Endothelial cell of umbilical vein (primary cell): ENCODE measurements around the gene AFF1. TPM values are rescaled to one million over a fixed set of nuclear protein-coding genes. Genes with fewer than 3 reads are reported as not detected.

Experiments
- BruUV-seq: library from RNA; stranded (reverse); fragments of 400-500 nt; replicated peaks from 2 replicates; lab custom pipeline; 2021; lab: Mats Ljungman, UMichigan
- CTCF ChIA-PET: fragments of 300-600, 350-600 bp; sonication (Branson Sonifier 250); formaldehyde crosslinking; loops from one replicate; lab custom pipeline; 2021; ENCODE audit warnings: antibody characterized with exemption, inconsistent platforms; lab: Charles Lee
- POLR2A ChIA-PET: fragments of 300-600, 350-600 bp; sonication (Branson Sonifier 250); formaldehyde crosslinking; loops from one replicate; lab custom pipeline; 2021; ENCODE audit warnings: antibody characterized with exemption, inconsistent platforms; lab: Charles Lee
- DNase-seq: peaks from one replicate; pipeline ENCODE4 v3.0.0-alpha.2; 2011; ENCODE audit warnings: low read depth, low spot score
- FAIRE-seq: peaks from 2 replicates; lab custom pipeline; 2011; peaks lifted over from hg19 to GRCh38; lab: Jason Lieb, UNC
- H2AFZ ChIP-seq: 2 replicates; pipeline ENCODE4 v1.6.0; 2012; ENCODE audit warnings: low read depth, low read length, control low read depth, inconsistent platforms
- H3K27ac ChIP-seq: 2 replicates; pipeline ENCODE4 v1.5.1; 2011; ENCODE audit warnings: low read depth, mild to moderate bottlenecking, control low read depth, low read length, moderate library complexity; ENCODE audit not compliant: insufficient read depth
- H3K27me3 ChIP-seq, 2 experiments: 2 replicates each; pipeline versions ENCODE4 v1.6.0 to v1.6.1; 2011; ENCODE audit warnings: low read length in 2 of 2, mixed read lengths in 1 of 2; ENCODE audit not compliant: control insufficient read depth in 2 of 2, insufficient read depth in 2 of 2
- H3K36me3 ChIP-seq, 2 experiments: 2 replicates in 1 of 2; 3 replicates in 1 of 2; pipeline ENCODE4 v1.5.1; 2011; ENCODE audit warnings: low read length in 2 of 2, mild to moderate bottlenecking in 1 of 2, moderate library complexity in 1 of 2; ENCODE audit not compliant: control insufficient read depth in 2 of 2, insufficient read depth in 2 of 2; ENCODE audit errors: extremely low read depth in 1 of 2
- H3K4me1 ChIP-seq: 3 replicates; pipeline ENCODE4 v1.5.1; 2011; ENCODE audit warnings: mild to moderate bottlenecking, low read length; ENCODE audit not compliant: control insufficient read depth, insufficient read depth; ENCODE audit errors: extremely low read depth
- H3K4me2 ChIP-seq: 2 replicates; pipeline ENCODE4 v1.6.1; 2011; ENCODE audit warnings: low read length, control low read depth, mixed read lengths; ENCODE audit not compliant: insufficient read depth
- H3K4me3 ChIP-seq, 3 experiments: fragments of 200-600 bp in 1 of 3; sonication (generic), shearing (Covaris generic) in 1 of 3; replicated peaks in 1 of 3; 2 replicates each; pipeline ENCODE4 v1.5.1; 2011 to 2016; ENCODE audit warnings: control low read depth in 3 of 3, low read length in 3 of 3, mild to moderate bottlenecking in 2 of 3, inconsistent platforms in 1 of 3, low read depth in 1 of 3, moderate library complexity in 1 of 3; ENCODE audit not compliant: insufficient read depth in 1 of 3
- H3K79me2 ChIP-seq: 2 replicates; pipeline ENCODE4 v1.6.0; 2012; ENCODE audit warnings: low read length, inconsistent platforms; ENCODE audit not compliant: control insufficient read depth, insufficient read depth
- H3K9ac ChIP-seq: replicated peaks from 2 replicates; pipeline ENCODE3; 2011; ENCODE audit warnings: low read length, control low read depth; ENCODE audit not compliant: insufficient read depth; ENCODE audit errors: extremely low read depth
- H3K9me1 ChIP-seq: replicated peaks from 3 replicates; pipeline ENCODE4 v1.6.0; 2011; ENCODE audit warnings: mild to moderate bottlenecking, low read length; ENCODE audit not compliant: control insufficient read depth, insufficient read depth; ENCODE audit errors: extremely low read depth
- H3K9me3 ChIP-seq: replicated peaks from 2 replicates; pipeline ENCODE4 v1.5.1; 2012; ENCODE audit warnings: low read length, inconsistent platforms; ENCODE audit not compliant: control insufficient read depth, insufficient read depth
- H4K20me1 ChIP-seq: replicated peaks from 2 replicates; pipeline ENCODE3; 2011; ENCODE audit warnings: mild to moderate bottlenecking, low read length; ENCODE audit not compliant: control insufficient read depth, insufficient read depth; ENCODE audit errors: extremely low read depth
- EZH2 ChIP-seq: IDR thresholded peaks from 2 replicates; pipeline ENCODE4 v1.6.1; 2012; ENCODE audit warnings: borderline replicate concordance, low read depth, mild to moderate bottlenecking, moderate library complexity, low read length, inconsistent platforms; ENCODE audit not compliant: severe bottlenecking
- FOS ChIP-seq: IDR thresholded peaks from 2 replicates; pipeline ENCODE4 v1.6.1; 2011; ENCODE audit warnings: mild to moderate bottlenecking, low read length, moderate library complexity, borderline replicate concordance; ENCODE audit not compliant: insufficient read depth
- GATA2 ChIP-seq: IDR thresholded peaks from 2 replicates; pipeline ENCODE4 v1.7.0; 2011; ENCODE audit warnings: low read depth, mild to moderate bottlenecking, moderate library complexity, mixed read lengths, low read length; ENCODE audit not compliant: insufficient read length, insufficient read depth
- JUN ChIP-seq: IDR thresholded peaks from 2 replicates; pipeline ENCODE4 v1.6.1; 2011; ENCODE audit warnings: borderline replicate concordance, low read depth; ENCODE audit not compliant: insufficient read length, insufficient read depth
- MAX ChIP-seq: IDR thresholded peaks from 2 replicates; pipeline ENCODE4 v1.6.1; 2011; ENCODE audit not compliant: insufficient read depth, insufficient read length
- MYC ChIP-seq: IDR thresholded peaks from one replicate; pipeline ENCODE4 v1.6.1; 2011; ENCODE audit warnings: mild to moderate bottlenecking, low read depth, low read length
- POLR2A ChIP-seq: IDR thresholded peaks from 2 replicates; pipeline ENCODE4 v1.6.1; 2012; ENCODE audit warnings: low read depth, mild to moderate bottlenecking, control low read depth, low read length
- POLR2AphosphoS5 ChIP-seq: IDR thresholded peaks from 2 replicates; pipeline ENCODE4 v1.6.1; 2012; ENCODE audit warnings: low read depth, mild to moderate bottlenecking, control low read depth, low read length, moderate library complexity; ENCODE audit not compliant: insufficient read depth
- dilution Hi-C: fragments of 300-500 bp; cut with MboI; formaldehyde crosslinking; loops from one replicate; pipeline ENCODE4 v1.15.0; 2019; ENCODE audit warnings: low sequenced_read_pairs; ENCODE audit not compliant: extremely low pct_ligation_motif_present
- intact Hi-C: fragments of 100-400 bp; cut with micrococcal nuclease; formaldehyde crosslinking; loops from one replicate; pipeline ENCODE4 v1.10.0; 2022
- polyA plus RNA-seq, 4 experiments: library from polyadenylated mRNA; depleted of rRNA in 3 of 4; stranded (reverse) in 3 of 4; unstranded in 1 of 4; fragments of >200 nt; gene quantifications; 2 replicates each; pipeline versions ENCODE4 v1.2.1 to v1.2.3, GENCODE V29; 2011 to 2012; ENCODE audit warnings: missing spikeins in 1 of 4
- total RNA-seq: library from RNA; stranded (reverse); gene quantifications from 2 replicates; pipeline ENCODE4 v1.2.3, GENCODE V29; 2021
- TF ChIP-seq, protein P1 (sequence below), 2 donors: IDR thresholded peaks; 1 replicate in 1 of 2; 2 replicates in 1 of 2; pipeline ENCODE4 v1.5.1; 2011; ENCODE audit warnings: low read length in 2 of 2, mild to moderate bottlenecking in 2 of 2, moderate library complexity in 2 of 2, control low read depth in 1 of 2, inconsistent platforms in 1 of 2, low read depth in 1 of 2; ENCODE audit not compliant: insufficient read depth in 1 of 2; ENCODE audit errors: extremely low read depth in 1 of 2

The AFF1 gene
- total and polyA plus RNA-seq, 2 donors (not counting 3 experiments of a cell fraction or from before 2014, with no cell fraction given): 26.2 to 106 TPM

DNA sequence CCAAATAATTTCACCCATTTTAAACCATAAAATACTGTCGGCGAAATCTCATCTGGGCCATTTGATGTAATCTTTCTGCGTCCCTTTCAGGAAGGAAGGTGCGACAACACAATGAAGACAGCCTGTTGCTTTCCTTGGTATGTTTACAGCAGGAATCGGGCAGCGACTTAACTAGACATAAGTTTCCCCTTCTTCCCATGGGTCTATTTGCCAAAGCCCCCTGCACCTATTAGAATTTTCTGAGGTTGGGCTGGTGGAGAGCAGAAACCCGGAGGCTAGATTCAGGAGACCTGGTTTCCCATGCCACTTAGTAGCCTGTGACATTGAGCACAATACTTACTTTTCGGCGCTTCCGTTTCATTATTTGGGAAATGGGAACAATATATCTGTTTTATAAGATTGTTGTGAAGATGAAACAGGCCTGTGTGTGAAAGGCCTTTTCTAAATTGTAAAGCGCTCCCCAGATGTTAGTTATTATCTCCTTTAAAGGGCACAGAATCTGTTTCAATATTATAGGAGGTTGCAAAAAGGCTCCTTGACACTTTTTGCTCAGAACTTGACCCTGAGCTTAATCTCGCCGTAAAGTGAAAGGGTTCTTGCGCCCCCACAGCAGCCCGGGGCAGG lies 552 bp upstream of the AFF1 start:
- dilution Hi-C loops: no loop called here
- H4K20me1 ChIP-seq: no peaks in the 10 kb centered on the region
- H3K4me1 ChIP-seq: peaks cover 35% of the 10 kb centered on the region
- peak overlapping the region; percentile 85 for H3K4me2 ChIP-seq
- peak overlapping the region; percentile 26 to 84 (median 77) for H3K4me3 ChIP-seq
- BruUV-seq: TSS peak; percentile 51
- peak overlapping the region; percentile 89 for H3K27ac ChIP-seq
- intact Hi-C loops: loop anchor here (1.0 to 2.0 kb wide), 2 partner anchors 9 to 41 kb away; no protein-coding TSS in a partner anchor
- FAIRE-seq (peak; percentile 40), DNase-seq (no peak)
- H3K27me3 ChIP-seq: no peaks in the 10 kb centered on the region
- H2AFZ ChIP-seq: peak overlapping the region; percentile 21
- H3K9me1 ChIP-seq: no peaks in the 10 kb centered on the region
- H3K9ac ChIP-seq: peak overlapping the region; percentile 79
- ChIA-PET POLR2A (interaction anchor here (0.6 to 6.4 kb wide), 6 partner anchors 9 to 348 kb away, joined by 3 to 64 read pairs (median 4); no protein-coding TSS in a partner anchor), CTCF (interaction anchor here (0.8 to 2.9 kb wide), 21 partner anchors 10 to 438 kb away, joined by 3 to 66 read pairs (median 4); no protein-coding TSS in a partner anchor)
- H3K36me3 ChIP-seq: no peaks in the 10 kb centered on the region
- peaks cover 27% of the 10 kb centered on the region for H3K79me2 ChIP-seq
- no peak for TF ChIP-seq MYC
- TF ChIP-seq EZH2: no peak
- no peak for TF ChIP-seq JUN
- no peak for TF ChIP-seq POLR2AphosphoS5
- no peak for TF ChIP-seq FOS
- TF ChIP-seq MAX: no peak
- no peak for TF ChIP-seq GATA2
- TF ChIP-seq, protein P1, sequence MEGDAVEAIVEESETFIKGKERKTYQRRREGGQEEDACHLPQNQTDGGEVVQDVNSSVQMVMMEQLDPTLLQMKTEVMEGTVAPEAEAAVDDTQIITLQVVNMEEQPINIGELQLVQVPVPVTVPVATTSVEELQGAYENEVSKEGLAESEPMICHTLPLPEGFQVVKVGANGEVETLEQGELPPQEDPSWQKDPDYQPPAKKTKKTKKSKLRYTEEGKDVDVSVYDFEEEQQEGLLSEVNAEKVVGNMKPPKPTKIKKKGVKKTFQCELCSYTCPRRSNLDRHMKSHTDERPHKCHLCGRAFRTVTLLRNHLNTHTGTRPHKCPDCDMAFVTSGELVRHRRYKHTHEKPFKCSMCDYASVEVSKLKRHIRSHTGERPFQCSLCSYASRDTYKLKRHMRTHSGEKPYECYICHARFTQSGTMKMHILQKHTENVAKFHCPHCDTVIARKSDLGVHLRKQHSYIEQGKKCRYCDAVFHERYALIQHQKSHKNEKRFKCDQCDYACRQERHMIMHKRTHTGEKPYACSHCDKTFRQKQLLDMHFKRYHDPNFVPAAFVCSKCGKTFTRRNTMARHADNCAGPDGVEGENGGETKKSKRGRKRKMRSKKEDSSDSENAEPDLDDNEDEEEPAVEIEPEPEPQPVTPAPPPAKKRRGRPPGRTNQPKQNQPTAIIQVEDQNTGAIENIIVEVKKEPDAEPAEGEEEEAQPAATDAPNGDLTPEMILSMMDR (IDR thresholded peaks at IDR 0.05; ENCODE audit: extremely low read depth in 1 of 2, insufficient read depth in 1 of 2, low read depth in 1 of 2, low read length in 2 of 2): no peak
- no peak for TF ChIP-seq POLR2A
- H3K9me3 ChIP-seq: no peaks in the 10 kb centered on the region
